Chondrocyte (in vitro differentiated cells): ENCODE measurements around the gene GNB3. TPM values are rescaled to one million over a fixed set of nuclear protein-coding genes. Genes with fewer than 3 reads are reported as not detected.
"Not testable (repeated sequence)": the region's sequence is repeated elsewhere in the genome, so short reads cannot be mapped to it uniquely, and the experiment has no call there.

Experiments
- DNase-seq: peaks from one replicate; pipeline ENCODE4 v3.0.0; 2021; ENCODE audit warnings: mixed read lengths, low spot score
- H3K27ac Mint-ChIP-seq: one replicate; pipeline ENCODE4 v1.8.0; 2021; ENCODE audit warnings: mild to moderate bottlenecking, moderate library complexity, mixed read lengths; ENCODE audit not compliant: unreplicated experiment
- H3K27me3 Mint-ChIP-seq: 2 replicates; pipeline ENCODE4 v1.8.0; 2021; ENCODE audit warnings: low read depth, mixed read lengths
- H3K36me3 Mint-ChIP-seq: 2 replicates; pipeline ENCODE4 v1.8.0; 2021; ENCODE audit warnings: low read depth, mixed read lengths
- H3K4me1 Mint-ChIP-seq: 2 replicates; pipeline ENCODE4 v1.8.0; 2021; ENCODE audit warnings: low read depth, mild to moderate bottlenecking, mixed read lengths
- H3K4me3 Mint-ChIP-seq: one replicate; pipeline ENCODE4 v1.8.0; 2021; ENCODE audit warnings: mild to moderate bottlenecking, moderate library complexity, mixed read lengths; ENCODE audit not compliant: unreplicated experiment
- H3K9me3 Mint-ChIP-seq: 2 replicates; pipeline ENCODE4 v1.8.0; 2021; ENCODE audit warnings: low read depth, mixed read lengths
- CTCF ChIP-seq: fragments of 200-600 bp; sonication (generic); IDR thresholded peaks from 2 replicates; pipeline ENCODE4 v1.5.0; 2021; ENCODE audit warnings: antibody characterized with exemption, mild to moderate bottlenecking, moderate library complexity
- total RNA-seq: library from RNA; stranded (reverse); gene quantifications from 3 replicates; pipeline ENCODE4 v1.2.1, GENCODE V29; 2021

Gene GNB3
- total RNA-seq, 1 donor from 2014 or later = 10.2 TPM

- Mint-ChIP-seq H3K36me3 (peaks cover 49% of the 10 kb centered on the region), H3K4me1 (no peaks in the 10 kb centered on the region), H3K27ac (no peak overlapping the region), H3K4me3 (no peak overlapping the region), H3K27me3 (no peaks in the 10 kb centered on the region), H3K9me3 (no peaks in the 10 kb centered on the region)
- DNase-seq = peak; percentile 52
- TF ChIP-seq CTCF = no peak
Observed at GRCh38 chr12:6860116-6860515, 19.4 kb downstream of the GNB3 start.

- no peak for TF ChIP-seq CTCF
- H3K9me3 Mint-ChIP-seq = no peaks in the 10 kb centered on the region
- peak; percentile 57 for DNase-seq
- no peaks in the 10 kb centered on the region for H3K4me1 Mint-ChIP-seq
- H3K4me3 Mint-ChIP-seq = no peak overlapping the region
- H3K36me3 Mint-ChIP-seq = peaks cover 52% of the 10 kb centered on the region
- no peaks in the 10 kb centered on the region for H3K27me3 Mint-ChIP-seq
- no peak overlapping the region for H3K27ac Mint-ChIP-seq
Observed at GRCh38 chr12:6860942-6861341, 20.2 kb downstream of the GNB3 start.

- Mint-ChIP-seq H3K27ac (no peak overlapping the region), H3K4me1 (peaks cover under 1% of the 10 kb centered on the region), H3K4me3 (no peak overlapping the region), H3K27me3 (no peaks in the 10 kb centered on the region), H3K9me3 (no peaks in the 10 kb centered on the region), H3K36me3 (peaks cover 52% of the 10 kb centered on the region)
- TF ChIP-seq CTCF = no peak
- peak; percentile 77 for DNase-seq
Observed at GRCh38 chr12:6861391-6861790, 20.7 kb downstream of the GNB3 start.

GRCh38 chr12:6863033-6863432, 22.3 kb downstream of the GNB3 start:
- Mint-ChIP-seq H3K27ac (no peak overlapping the region), H3K9me3 (no peaks in the 10 kb centered on the region), H3K4me1 (peaks cover 8% of the 10 kb centered on the region), H3K27me3 (no peaks in the 10 kb centered on the region), H3K36me3 (peaks cover 39% of the 10 kb centered on the region), H3K4me3 (no peak overlapping the region)
- no peak for TF ChIP-seq CTCF
- peak; percentile 60 for DNase-seq

- peaks cover 37% of the 10 kb centered on the region for H3K36me3 Mint-ChIP-seq
- H3K27ac Mint-ChIP-seq = no peak overlapping the region
- H3K4me3 Mint-ChIP-seq = no peak overlapping the region
- TF ChIP-seq CTCF = no peak
- H3K4me1 Mint-ChIP-seq = peaks cover 16% of the 10 kb centered on the region
- peak; percentile 84 for DNase-seq
- H3K27me3 Mint-ChIP-seq = no peaks in the 10 kb centered on the region
- H3K9me3 Mint-ChIP-seq = no peaks in the 10 kb centered on the region
Observed at GRCh38 chr12:6863586-6864321, 23.0 kb downstream of the GNB3 start.

- H3K9me3 Mint-ChIP-seq, H3K4me3 Mint-ChIP-seq, H3K27me3 Mint-ChIP-seq: not testable (repeated sequence)
- Mint-ChIP-seq H3K4me1 (peaks cover 29% of the 10 kb centered on the region), H3K36me3 (peaks cover 38% of the 10 kb centered on the region), H3K27ac (peak overlapping the region; percentile 36)
- DNase-seq = peak; percentile 24
Observed at GRCh38 chr12:6865307-6865706, 24.6 kb downstream of the GNB3 start.
